ENCODE measurements around the gene SMAD3. TPM values are rescaled to one million over a fixed set of nuclear protein-coding genes. Genes with fewer than 3 reads are reported as not detected.
A peak's percentile ranks its signal among the peaks of the same experiment; 100 is the strongest.

Gene SMAD3
- total RNA-seq, 1 experiment from 2014 or later = 89.2 TPM

- H3K9me3 ChIP-seq (ENCODE audit: control insufficient read depth in 1 of 2, insufficient read depth in 1 of 2, low read depth in 1 of 2, low read length in 2 of 2) = no peaks in the 10 kb centered on the region
- CTCF ChIA-PET = interaction anchor here (1.4 kb wide), 1 partner anchor 227 kb away, joined by 3 read pairs; no protein-coding TSS in a partner anchor
- TF ChIP-seq YY1 (IDR thresholded peaks at IDR 0.05; ENCODE audit: extremely low read depth, insufficient replicate concordance, low read depth, low read length) (peak; percentile 62), ZFX (IDR thresholded peaks at IDR 0.05) (no peak), SIN3A (IDR thresholded peaks at IDR 0.05; ENCODE audit: low read depth) (peak; percentile 89), SRF (IDR thresholded peaks at IDR 0.05; ENCODE audit: low read depth) (0 out of 2 replicates have a peak, but pooled peaks have one; percentile 31), CBX3 (IDR thresholded peaks at IDR 0.05; ENCODE audit: low read depth) (peak; percentile 51; the same call in 1 of the 2 replicates), JUND (IDR thresholded peaks at IDR 0.05) (peak; percentile 96), SP1 (IDR thresholded peaks at IDR 0.05; ENCODE audit: low read depth) (peak; percentile 94), RAD21 (IDR thresholded peaks at IDR 0.05; ENCODE audit: low read depth) (peak; percentile 54), POLR2AphosphoS5 (IDR thresholded peaks at IDR 0.05; ENCODE audit: low read depth, low read length) (peak; percentile 75), EZH2 (IDR thresholded peaks at IDR 0.05) (no peak), FOSL1 (IDR thresholded peaks at IDR 0.05; ENCODE audit: low read depth) (peak; percentile 95), CEBPB (IDR thresholded peaks at IDR 0.05; ENCODE audit: low read depth) (peak; percentile 70), POLR2A (IDR thresholded peaks at IDR 0.05; ENCODE audit: borderline replicate concordance, extremely low read depth, insufficient read depth, insufficient read length) (no peak), TCF7L2 (IDR thresholded peaks at IDR 0.05; ENCODE audit: borderline replicate concordance, extremely low read depth, insufficient read depth, insufficient read length) (peak; percentile 90)
- TF ChIP-seq, protein P1, sequence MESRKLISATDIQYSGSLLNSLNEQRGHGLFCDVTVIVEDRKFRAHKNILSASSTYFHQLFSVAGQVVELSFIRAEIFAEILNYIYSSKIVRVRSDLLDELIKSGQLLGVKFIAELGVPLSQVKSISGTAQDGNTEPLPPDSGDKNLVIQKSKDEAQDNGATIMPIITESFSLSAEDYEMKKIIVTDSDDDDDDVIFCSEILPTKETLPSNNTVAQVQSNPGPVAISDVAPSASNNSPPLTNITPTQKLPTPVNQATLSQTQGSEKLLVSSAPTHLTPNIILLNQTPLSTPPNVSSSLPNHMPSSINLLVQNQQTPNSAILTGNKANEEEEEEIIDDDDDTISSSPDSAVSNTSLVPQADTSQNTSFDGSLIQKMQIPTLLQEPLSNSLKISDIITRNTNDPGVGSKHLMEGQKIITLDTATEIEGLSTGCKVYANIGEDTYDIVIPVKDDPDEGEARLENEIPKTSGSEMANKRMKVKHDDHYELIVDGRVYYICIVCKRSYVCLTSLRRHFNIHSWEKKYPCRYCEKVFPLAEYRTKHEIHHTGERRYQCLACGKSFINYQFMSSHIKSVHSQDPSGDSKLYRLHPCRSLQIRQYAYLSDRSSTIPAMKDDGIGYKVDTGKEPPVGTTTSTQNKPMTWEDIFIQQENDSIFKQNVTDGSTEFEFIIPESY (IDR thresholded peaks at IDR 0.05; ENCODE audit: extremely low read depth, insufficient replicate concordance, low read length) = no peak
- TF ChIP-seq, protein P2, sequence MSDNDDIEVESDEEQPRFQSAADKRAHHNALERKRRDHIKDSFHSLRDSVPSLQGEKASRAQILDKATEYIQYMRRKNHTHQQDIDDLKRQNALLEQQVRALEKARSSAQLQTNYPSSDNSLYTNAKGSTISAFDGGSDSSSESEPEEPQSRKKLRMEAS (IDR thresholded peaks at IDR 0.05) = peak; percentile 89
- POLR2A ChIA-PET = interaction anchor here (0.9 to 1.2 kb wide), 3 partner anchors 20 to 50 kb away, joined by 3 read pairs; no protein-coding TSS in a partner anchor
- H3K27me3 ChIP-seq (ENCODE audit: insufficient read depth, low read length) = no peaks in the 10 kb centered on the region
- H2AFZ ChIP-seq (ENCODE audit: low read depth, low read length, poor library complexity, severe bottlenecking) = no peak overlapping the region
- H3K27ac ChIP-seq (ENCODE audit: low read depth, low read length) = peak overlapping the region; percentile 70
- H4K20me1 ChIP-seq (ENCODE audit: insufficient read depth) = no peaks in the 10 kb centered on the region
- 0 out of 4 replicates have a peak overlapping the region, but pooled peaks of 1 of the 2 experiments have one; percentile 15 for H3K4me3 ChIP-seq (replicated peaks in 1 of 2; ENCODE audit: low read depth in 1 of 2, low read length in 2 of 2)
- RAD21 ChIA-PET (ENCODE audit: low non-redundant PET in 1 of 2, low total read pairs in 2 of 2, uncharacterized antibody in 2 of 2, unreplicated experiment in 2 of 2) = no interaction called here
- peak overlapping the region; percentile 71 for H3K4me2 ChIP-seq (ENCODE audit: low read length)
- H3K9me2 ChIP-seq (ENCODE audit: insufficient read depth) = no peaks in the 10 kb centered on the region
- H3K9ac ChIP-seq (ENCODE audit: low read length) = peak overlapping the region; percentile 58
- BruUV-seq (replicated peaks) = no TSS peak
- peak; percentile 91 for ATAC-seq
- intact Hi-C loops (cut with micrococcal nuclease) = loop anchor here (1.0 to 10.0 kb wide), 2 partner anchors 51 to 230 kb away; no protein-coding TSS in a partner anchor
- peak; percentile 94 for DNase-seq (ENCODE audit: low read depth, low spot score)
- H3K36me3 ChIP-seq (ENCODE audit: control insufficient read depth in 1 of 2, insufficient read depth in 2 of 2, low read length in 2 of 2) = peaks cover 0 to 66% of the 10 kb centered on the region in 2 experiments; a peak in 2 of 4 replicates
- peaks cover 28 to 76% of the 10 kb centered on the region in 2 experiments for H3K4me1 ChIP-seq (ENCODE audit: control insufficient read depth in 1 of 2, insufficient read depth in 2 of 2, low read length in 2 of 2)
- peaks cover 33% of the 10 kb centered on the region; the same call in 1 of the 2 replicates for H3K79me2 ChIP-seq (ENCODE audit: insufficient read depth, low read length)
Measured at GRCh38 chr15:67174864-67175573, 109.6 kb downstream of the SMAD3 start.
